ENCODE data around the gene SCRN2.

SCRN2 gene

GRCh38 chr17:47801906-47802305, 39.2 kb downstream of the SCRN2 start:
- TF ChIP-seq SPI1 (IDR thresholded peaks at IDR 0.05; ENCODE audit: borderline replicate concordance, low read depth) = no peak
- TF ChIP-seq, protein P1, sequence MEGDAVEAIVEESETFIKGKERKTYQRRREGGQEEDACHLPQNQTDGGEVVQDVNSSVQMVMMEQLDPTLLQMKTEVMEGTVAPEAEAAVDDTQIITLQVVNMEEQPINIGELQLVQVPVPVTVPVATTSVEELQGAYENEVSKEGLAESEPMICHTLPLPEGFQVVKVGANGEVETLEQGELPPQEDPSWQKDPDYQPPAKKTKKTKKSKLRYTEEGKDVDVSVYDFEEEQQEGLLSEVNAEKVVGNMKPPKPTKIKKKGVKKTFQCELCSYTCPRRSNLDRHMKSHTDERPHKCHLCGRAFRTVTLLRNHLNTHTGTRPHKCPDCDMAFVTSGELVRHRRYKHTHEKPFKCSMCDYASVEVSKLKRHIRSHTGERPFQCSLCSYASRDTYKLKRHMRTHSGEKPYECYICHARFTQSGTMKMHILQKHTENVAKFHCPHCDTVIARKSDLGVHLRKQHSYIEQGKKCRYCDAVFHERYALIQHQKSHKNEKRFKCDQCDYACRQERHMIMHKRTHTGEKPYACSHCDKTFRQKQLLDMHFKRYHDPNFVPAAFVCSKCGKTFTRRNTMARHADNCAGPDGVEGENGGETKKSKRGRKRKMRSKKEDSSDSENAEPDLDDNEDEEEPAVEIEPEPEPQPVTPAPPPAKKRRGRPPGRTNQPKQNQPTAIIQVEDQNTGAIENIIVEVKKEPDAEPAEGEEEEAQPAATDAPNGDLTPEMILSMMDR (IDR thresholded peaks at IDR 0.05; ENCODE audit: insufficient read depth, low read length) = no peak
- no peak for TF ChIP-seq POLR2AphosphoS5 (IDR thresholded peaks at IDR 0.05; ENCODE audit: low read depth)
- TF ChIP-seq GABPA (IDR thresholded peaks at IDR 0.05; ENCODE audit: low read depth) = no peak
- TF ChIP-seq, protein P2, sequence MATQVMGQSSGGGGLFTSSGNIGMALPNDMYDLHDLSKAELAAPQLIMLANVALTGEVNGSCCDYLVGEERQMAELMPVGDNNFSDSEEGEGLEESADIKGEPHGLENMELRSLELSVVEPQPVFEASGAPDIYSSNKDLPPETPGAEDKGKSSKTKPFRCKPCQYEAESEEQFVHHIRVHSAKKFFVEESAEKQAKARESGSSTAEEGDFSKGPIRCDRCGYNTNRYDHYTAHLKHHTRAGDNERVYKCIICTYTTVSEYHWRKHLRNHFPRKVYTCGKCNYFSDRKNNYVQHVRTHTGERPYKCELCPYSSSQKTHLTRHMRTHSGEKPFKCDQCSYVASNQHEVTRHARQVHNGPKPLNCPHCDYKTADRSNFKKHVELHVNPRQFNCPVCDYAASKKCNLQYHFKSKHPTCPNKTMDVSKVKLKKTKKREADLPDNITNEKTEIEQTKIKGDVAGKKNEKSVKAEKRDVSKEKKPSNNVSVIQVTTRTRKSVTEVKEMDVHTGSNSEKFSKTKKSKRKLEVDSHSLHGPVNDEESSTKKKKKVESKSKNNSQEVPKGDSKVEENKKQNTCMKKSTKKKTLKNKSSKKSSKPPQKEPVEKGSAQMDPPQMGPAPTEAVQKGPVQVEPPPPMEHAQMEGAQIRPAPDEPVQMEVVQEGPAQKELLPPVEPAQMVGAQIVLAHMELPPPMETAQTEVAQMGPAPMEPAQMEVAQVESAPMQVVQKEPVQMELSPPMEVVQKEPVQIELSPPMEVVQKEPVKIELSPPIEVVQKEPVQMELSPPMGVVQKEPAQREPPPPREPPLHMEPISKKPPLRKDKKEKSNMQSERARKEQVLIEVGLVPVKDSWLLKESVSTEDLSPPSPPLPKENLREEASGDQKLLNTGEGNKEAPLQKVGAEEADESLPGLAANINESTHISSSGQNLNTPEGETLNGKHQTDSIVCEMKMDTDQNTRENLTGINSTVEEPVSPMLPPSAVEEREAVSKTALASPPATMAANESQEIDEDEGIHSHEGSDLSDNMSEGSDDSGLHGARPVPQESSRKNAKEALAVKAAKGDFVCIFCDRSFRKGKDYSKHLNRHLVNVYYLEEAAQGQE (IDR thresholded peaks at IDR 0.05; ENCODE audit: insufficient replicate concordance, low read depth) = no peak
- no peaks in the 10 kb centered on the region for H3K27me3 ChIP-seq (ENCODE audit: insufficient read depth, poor library complexity, severe bottlenecking)
- H3K27ac ChIP-seq (replicated peaks) = no peak overlapping the region
- no peak overlapping the region for H3K4me3 ChIP-seq (replicated peaks; ENCODE audit: insufficient read depth, low read length)
- DNase-seq (ENCODE audit: low read depth in 1 of 2, low spot score in 1 of 2) = no peak

GRCh38 chr17:47801176-47801765, 39.8 kb downstream of the SCRN2 start:
- no peak overlapping the region for H3K27ac ChIP-seq (replicated peaks)
- no peak for DNase-seq (ENCODE audit: low read depth in 1 of 2, low spot score in 1 of 2)
- no peaks in the 10 kb centered on the region for H3K27me3 ChIP-seq (ENCODE audit: insufficient read depth, poor library complexity, severe bottlenecking)
- TF ChIP-seq POLR2AphosphoS5 (IDR thresholded peaks at IDR 0.05; ENCODE audit: low read depth) = no peak
- TF ChIP-seq, protein P2 (IDR thresholded peaks at IDR 0.05; ENCODE audit: insufficient replicate concordance, low read depth) = no peak
- TF ChIP-seq, protein P1 (IDR thresholded peaks at IDR 0.05; ENCODE audit: insufficient read depth, low read length) = no peak
- H3K4me3 ChIP-seq (replicated peaks; ENCODE audit: insufficient read depth, low read length) = no peak overlapping the region

GRCh38 chr17:47800686-47801085, 40.4 kb downstream of the SCRN2 start:
- TF ChIP-seq, protein P2 (IDR thresholded peaks at IDR 0.05; ENCODE audit: insufficient replicate concordance, low read depth) = no peak
- TF ChIP-seq SPI1 (IDR thresholded peaks at IDR 0.05; ENCODE audit: borderline replicate concordance, low read depth) = no peak
- no peak for TF ChIP-seq GABPA (IDR thresholded peaks at IDR 0.05; ENCODE audit: low read depth)
- TF ChIP-seq POLR2AphosphoS5 (IDR thresholded peaks at IDR 0.05; ENCODE audit: low read depth) = no peak
- Histone ChIP-seq H3K27ac (replicated peaks) (no peak overlapping the region), H3K27me3 (ENCODE audit: insufficient read depth, poor library complexity, severe bottlenecking) (peaks cover 2% of the 10 kb centered on the region), H3K4me3 (replicated peaks; ENCODE audit: insufficient read depth, low read length) (no peak overlapping the region)
- no peak for DNase-seq (ENCODE audit: low read depth in 1 of 2, low spot score in 1 of 2)

All from HL-60 (cell line).